ENCODE measurements around the gene CCL28. TPM values are rescaled to one million over a fixed set of nuclear protein-coding genes. Genes with fewer than 3 reads are reported as not detected.

CCL28 gene
- total RNA-seq, 1 donor from 2014 or later = not detected

- H3K4me1 Mint-ChIP-seq (ENCODE audit: unreplicated experiment) = no peaks in the 10 kb centered on the region
- H3K4me3 Mint-ChIP-seq (ENCODE audit: unreplicated experiment) = no peak overlapping the region
- peaks cover 16% of the 10 kb centered on the region for H3K9me3 Mint-ChIP-seq (ENCODE audit: unreplicated experiment)
- DNase-seq (ENCODE audit: extremely low spot score, unreplicated experiment) = no peak
- no peak overlapping the region for H3K27ac Mint-ChIP-seq (ENCODE audit: unreplicated experiment)
- H3K27me3 Mint-ChIP-seq (ENCODE audit: unreplicated experiment) = peaks cover 25% of the 10 kb centered on the region
- no peak for TF ChIP-seq CTCF (IDR thresholded peaks at IDR 0.05)
- H3K36me3 Mint-ChIP-seq (ENCODE audit: unreplicated experiment) = no peaks in the 10 kb centered on the region
These were observed 55.1 kb downstream of the CCL28 start for GRCh38 chr5:43357067-43357466.

GRCh38 chr5:43354774-43355173 is 57.4 kb downstream of the CCL28 start:
- no peak overlapping the region for H3K4me3 Mint-ChIP-seq (ENCODE audit: unreplicated experiment)
- DNase-seq (ENCODE audit: extremely low spot score, unreplicated experiment) = no peak
- peaks cover 22% of the 10 kb centered on the region for H3K27me3 Mint-ChIP-seq (ENCODE audit: unreplicated experiment)
- H3K36me3 Mint-ChIP-seq (ENCODE audit: unreplicated experiment) = no peaks in the 10 kb centered on the region
- H3K27ac Mint-ChIP-seq (ENCODE audit: unreplicated experiment) = no peak overlapping the region
- peaks cover 6% of the 10 kb centered on the region for H3K9me3 Mint-ChIP-seq (ENCODE audit: unreplicated experiment)
- no peak for TF ChIP-seq CTCF (IDR thresholded peaks at IDR 0.05)
- H3K4me1 Mint-ChIP-seq (ENCODE audit: unreplicated experiment) = no peaks in the 10 kb centered on the region

GRCh38 chr5:43353668-43354067 is 58.5 kb downstream of the CCL28 start:
- H3K36me3 Mint-ChIP-seq (ENCODE audit: unreplicated experiment) = no peaks in the 10 kb centered on the region
- no peak overlapping the region for H3K4me3 Mint-ChIP-seq (ENCODE audit: unreplicated experiment)
- H3K27me3 Mint-ChIP-seq (ENCODE audit: unreplicated experiment) = peaks cover 20% of the 10 kb centered on the region
- H3K27ac Mint-ChIP-seq (ENCODE audit: unreplicated experiment) = no peak overlapping the region
- TF ChIP-seq CTCF (IDR thresholded peaks at IDR 0.05) = no peak
- DNase-seq (ENCODE audit: extremely low spot score, unreplicated experiment) = no peak
- no peaks in the 10 kb centered on the region for H3K4me1 Mint-ChIP-seq (ENCODE audit: unreplicated experiment)
- H3K9me3 Mint-ChIP-seq (ENCODE audit: unreplicated experiment) = no peaks in the 10 kb centered on the region

- no peak for DNase-seq (ENCODE audit: extremely low spot score, unreplicated experiment)
- no peak overlapping the region for H3K4me3 Mint-ChIP-seq (ENCODE audit: unreplicated experiment)
- no peaks in the 10 kb centered on the region for H3K36me3 Mint-ChIP-seq (ENCODE audit: unreplicated experiment)
- peaks cover 20% of the 10 kb centered on the region for H3K27me3 Mint-ChIP-seq (ENCODE audit: unreplicated experiment)
- no peaks in the 10 kb centered on the region for H3K4me1 Mint-ChIP-seq (ENCODE audit: unreplicated experiment)
- H3K27ac Mint-ChIP-seq (ENCODE audit: unreplicated experiment) = no peak overlapping the region
- H3K9me3 Mint-ChIP-seq (ENCODE audit: unreplicated experiment) = no peaks in the 10 kb centered on the region
- no peak for TF ChIP-seq CTCF (IDR thresholded peaks at IDR 0.05)
These were observed 59.3 kb downstream of the CCL28 start for GRCh38 chr5:43352915-43353314.

GRCh38 chr5:43352131-43352530 is 60.1 kb downstream of the CCL28 start:
- no peak overlapping the region for H3K27ac Mint-ChIP-seq (ENCODE audit: unreplicated experiment)
- H3K27me3 Mint-ChIP-seq (ENCODE audit: unreplicated experiment) = peaks cover 20% of the 10 kb centered on the region

More at GRCh38 chr5:43352131-43352530, 60.1 kb downstream of the CCL28 start:
- no peak for DNase-seq (ENCODE audit: extremely low spot score, unreplicated experiment)
- H3K4me3 Mint-ChIP-seq (ENCODE audit: unreplicated experiment) = no peak overlapping the region
- no peaks in the 10 kb centered on the region for H3K36me3 Mint-ChIP-seq (ENCODE audit: unreplicated experiment)
- TF ChIP-seq CTCF (IDR thresholded peaks at IDR 0.05) = no peak
- no peaks in the 10 kb centered on the region for H3K4me1 Mint-ChIP-seq (ENCODE audit: unreplicated experiment)
- H3K9me3 Mint-ChIP-seq (ENCODE audit: unreplicated experiment) = no peaks in the 10 kb centered on the region

Data from osteocyte (in vitro differentiated cells).